GM18498 (cell line): Measurements from ENCODE around the gene LTK.
A peak's percentile ranks its signal among the peaks of the same experiment; 100 is the strongest.

Experiments used
- ATAC-seq: cut with Tn5 transposase; IDR thresholded peaks from one replicate; pipeline ENCODE4 v1.9.1; 2021; ENCODE audit warnings: mild to moderate bottlenecking, moderate library complexity; ENCODE audit not compliant: unreplicated experiment

The LTK gene

GRCh38 chr15:41499109-41499851 is 14.3 kb downstream of the LTK start:
- ATAC-seq = no peak

- no peak for ATAC-seq
Measured at GRCh38 chr15:41498657-41499056, 15.0 kb downstream of the LTK start.

DNA sequence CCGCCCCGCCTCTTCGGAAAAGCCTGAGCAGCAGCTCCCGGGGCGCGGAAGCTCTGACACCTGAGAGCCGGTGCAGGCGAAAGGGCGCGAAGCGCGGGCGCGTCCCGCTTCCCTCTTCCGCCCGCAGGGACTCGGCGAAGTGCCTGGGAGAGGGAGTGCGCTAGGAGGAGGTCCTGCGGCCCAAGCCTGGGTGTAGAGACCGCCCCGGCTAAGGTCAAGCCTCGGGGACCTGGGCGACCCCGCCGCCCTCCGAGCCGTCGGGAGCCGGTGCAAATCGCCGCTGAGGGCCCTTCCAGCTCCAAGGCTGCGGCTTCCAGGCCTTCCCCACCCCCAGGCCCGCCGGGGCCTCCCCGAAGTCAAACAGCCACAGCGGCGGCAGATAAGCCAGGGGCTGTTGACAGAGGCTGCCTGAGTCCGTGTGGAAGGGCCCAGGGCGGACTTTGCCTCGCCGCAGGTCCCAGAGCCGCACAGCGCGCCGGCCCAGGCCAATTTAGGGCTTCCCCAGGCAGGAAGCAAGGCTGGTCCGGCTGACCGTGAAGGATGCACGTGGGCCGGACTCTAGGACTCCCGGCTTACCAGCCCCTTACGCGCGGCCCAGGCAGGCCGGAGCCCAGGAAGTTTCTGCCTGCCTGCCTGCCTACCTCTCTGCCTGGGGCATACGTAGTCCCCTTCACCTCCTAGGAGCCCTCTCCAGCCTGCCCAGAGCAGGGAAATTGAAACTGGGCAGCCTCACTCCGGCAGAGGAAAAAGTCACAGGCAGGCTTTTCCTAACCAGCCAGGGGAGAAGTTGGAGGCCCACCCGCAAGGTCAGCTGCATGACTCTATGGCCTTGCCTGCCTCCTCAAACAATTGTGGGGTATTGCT is 17.7 kb downstream of the LTK start:
- no peak for ATAC-seq

GRCh38 chr15:41494922-41495735 is 18.5 kb downstream of the LTK start:
- ATAC-seq = no peak

GRCh38 chr15:41494190-41494921 is 19.3 kb downstream of the LTK start:
- ATAC-seq = peak; percentile 17

- ATAC-seq = no peak
Measured at GRCh38 chr15:41493902-41494189, 19.8 kb downstream of the LTK start.

DNA sequence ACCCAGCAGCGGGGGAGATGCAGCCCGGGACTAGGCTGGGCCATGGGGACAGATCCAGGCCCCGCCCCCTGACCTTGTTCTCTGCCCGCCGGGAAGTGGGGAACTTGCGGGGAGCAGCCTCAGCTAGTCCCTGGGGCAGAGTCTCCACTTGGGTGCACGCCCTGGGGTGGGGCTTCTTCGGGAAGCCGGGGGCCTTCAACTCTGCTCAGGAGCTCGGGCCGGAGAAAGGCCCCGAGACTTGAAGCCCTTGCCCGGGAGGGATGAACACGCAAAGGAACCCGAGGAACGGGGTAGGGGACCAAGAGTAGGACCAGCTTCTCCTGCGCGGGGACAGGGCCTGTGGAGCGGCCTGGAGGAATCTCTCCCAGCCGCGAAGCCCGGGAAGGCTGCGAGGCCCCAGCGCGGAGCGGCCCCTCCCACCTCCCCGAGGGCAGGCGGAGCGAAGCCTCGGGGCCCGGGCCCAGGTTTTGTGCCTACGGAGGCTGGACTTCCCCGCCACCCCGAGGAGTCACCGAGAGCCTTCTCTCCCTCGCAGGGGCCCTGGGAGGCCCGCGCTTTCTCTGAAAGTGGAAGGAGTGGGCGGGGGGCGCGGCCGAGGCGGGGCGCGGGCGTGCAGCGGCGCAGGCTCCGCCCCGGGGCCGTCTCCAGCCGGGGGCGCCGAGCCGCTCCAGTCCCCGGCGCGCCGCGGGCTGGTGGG is 20.3 kb downstream of the LTK start, which contains the start of gene ITPKA:
Gene ITPKA, plus strand, starts transcription at position 670 of the 697 bp plus-strand sequence. CDS start 54 bp downstream, outside the sequence.
- peak; percentile 80 for ATAC-seq

GRCh38 chr15:41492597-41493204 is 20.9 kb downstream of the LTK start:
- ATAC-seq = no peak

DNA sequence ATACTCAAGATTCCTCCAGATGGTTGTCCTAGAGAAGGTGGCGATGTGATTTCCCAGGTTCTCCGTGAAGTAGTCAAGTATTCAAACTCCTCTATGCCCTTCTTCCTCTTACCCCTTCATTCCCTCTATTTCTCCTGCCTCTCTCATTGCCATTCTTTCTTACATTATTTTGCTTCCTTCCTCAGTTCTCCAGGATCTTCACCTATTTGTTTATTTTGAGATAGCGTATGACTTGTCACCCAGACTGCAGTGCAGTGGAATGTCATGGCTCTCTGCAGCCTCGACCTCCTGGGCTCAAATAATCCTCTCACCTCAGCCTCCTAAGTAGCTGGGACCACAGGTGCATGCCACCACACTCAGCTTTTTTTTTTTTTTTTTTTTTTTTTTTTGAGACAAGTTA is 21.7 kb downstream of the LTK start:
- no peak for ATAC-seq

DNA sequence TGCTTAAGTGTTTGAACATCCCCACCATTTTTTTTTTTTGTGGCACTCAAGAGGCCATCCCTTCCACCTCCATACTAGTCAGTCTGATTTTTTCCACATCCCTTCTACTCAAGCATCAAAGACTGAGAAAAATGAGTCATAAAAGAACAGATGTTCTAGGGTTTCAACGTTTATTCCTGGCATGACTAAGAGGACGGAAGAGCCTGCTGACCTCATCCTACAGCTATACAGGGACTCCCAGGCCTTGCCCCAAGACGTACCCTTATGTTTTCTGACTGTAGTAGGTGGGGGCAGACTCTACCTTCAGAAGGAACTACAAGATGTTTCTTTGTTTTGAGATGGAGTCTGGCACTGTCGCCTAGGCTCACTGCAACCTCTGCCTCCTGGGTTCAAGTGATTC is 23.3 kb downstream of the LTK start:
- no peak for ATAC-seq

GRCh38 chr15:41489641-41490040 is 24.0 kb downstream of the LTK start:
- ATAC-seq = no peak

GRCh38 chr15:41487802-41488201 is 25.8 kb downstream of the LTK start:
- no peak for ATAC-seq

DNA sequence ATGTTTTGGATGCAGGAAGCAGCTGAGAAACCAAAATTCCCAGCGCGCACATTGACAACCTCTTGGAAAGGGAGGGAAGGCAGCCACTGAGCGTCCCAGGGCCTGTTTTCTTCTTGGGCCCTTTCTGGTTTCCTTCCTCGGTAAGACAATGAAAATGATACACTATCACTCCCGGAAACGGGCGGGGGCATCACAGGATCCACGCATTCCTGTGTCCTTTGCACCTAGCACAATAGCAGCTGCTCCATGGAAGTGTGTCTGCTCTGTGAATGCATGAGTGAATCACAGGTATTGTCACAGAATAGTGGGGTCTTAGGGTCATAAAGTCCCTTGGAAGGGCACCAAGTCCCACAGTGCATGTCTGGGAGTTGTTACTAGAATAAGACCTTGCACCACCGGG is 26.2 kb downstream of the LTK start:
- ATAC-seq = no peak

- ATAC-seq = no peak
Measured at GRCh38 chr15:41486286-41486685, 27.3 kb downstream of the LTK start.

GRCh38 chr15:41484937-41485625 is 28.5 kb downstream of the LTK start:
- ATAC-seq = no peak

DNA sequence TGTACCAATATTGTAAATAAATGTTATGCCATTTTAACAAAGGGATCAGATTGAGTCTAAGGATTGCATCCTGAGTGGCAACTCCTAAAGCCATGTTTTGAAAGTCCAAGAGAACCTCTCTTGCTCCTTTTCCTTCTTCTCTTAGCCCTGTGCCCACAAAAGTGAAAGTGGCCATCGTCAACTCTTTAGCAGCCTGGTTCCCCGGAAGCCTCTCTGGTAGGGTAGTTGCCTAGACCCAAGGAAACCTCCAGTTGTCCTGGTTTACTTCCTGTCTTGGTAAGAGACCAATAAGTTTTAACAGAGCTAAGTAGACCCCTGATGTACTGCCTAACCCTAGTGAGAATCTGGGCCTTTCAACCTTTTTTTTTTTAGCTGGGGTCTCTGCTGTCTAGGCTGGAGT is 30.1 kb downstream of the LTK start:
- no peak for ATAC-seq

DNA sequence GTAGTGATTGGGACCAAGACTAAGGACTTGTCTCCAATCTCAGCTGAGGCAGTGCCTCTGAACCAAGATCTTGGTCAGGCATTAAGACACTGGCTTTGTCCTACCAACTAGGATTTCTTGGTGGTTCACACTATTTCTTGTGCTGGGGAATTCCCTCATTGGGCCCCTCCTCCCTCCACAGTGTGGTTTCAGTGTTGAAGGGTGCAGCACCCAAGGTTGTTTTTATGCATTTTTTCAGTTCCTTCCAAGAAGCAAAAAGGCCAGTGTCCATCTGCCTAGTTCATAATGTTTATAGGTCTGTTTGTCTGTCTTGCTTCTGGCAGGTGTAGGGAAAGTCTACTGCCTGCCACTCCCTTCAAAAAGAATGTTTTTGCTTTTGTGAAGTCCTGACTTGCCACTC is 30.5 kb downstream of the LTK start:
- ATAC-seq = peak; percentile 78

DNA sequence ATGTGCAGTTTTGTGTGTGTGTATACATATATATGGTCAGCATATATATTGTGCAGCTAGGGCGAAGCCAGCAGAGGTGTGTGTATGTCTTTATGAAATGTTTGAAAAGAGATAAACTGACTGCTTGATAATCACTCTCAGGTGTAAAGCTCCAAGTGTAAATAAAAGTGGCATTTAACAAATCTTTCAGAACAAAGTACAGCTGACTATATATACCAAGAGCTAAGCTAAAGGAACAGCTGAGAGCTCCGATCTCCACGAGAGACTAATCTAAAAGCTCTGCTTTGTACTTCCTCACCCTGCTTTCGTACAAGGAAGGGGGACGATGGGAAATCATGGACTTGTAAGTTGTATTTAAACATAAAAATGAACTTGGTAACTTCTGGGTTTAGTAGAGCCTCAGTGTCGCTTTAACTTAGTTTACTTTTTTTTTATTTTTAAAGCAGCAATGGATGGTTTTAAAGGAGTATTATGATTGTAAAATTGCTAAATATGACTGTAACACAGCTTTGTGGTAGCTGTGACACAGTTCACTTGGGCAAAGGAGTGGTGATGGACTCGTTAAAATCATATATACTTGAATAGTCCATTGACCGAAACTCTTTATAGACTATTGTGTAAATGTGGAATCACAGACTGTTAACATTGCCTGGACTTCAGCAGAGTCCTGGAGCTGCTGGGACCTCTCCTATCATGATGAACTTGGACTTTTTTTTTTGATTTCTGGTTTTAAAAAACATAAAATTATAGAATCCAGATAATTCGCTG is 31.3 kb downstream of the LTK start:
- no peak for ATAC-seq
